NCI-H1694 (cell line): ENCODE results near the gene NPDC1.

Experiments used
- DNase-seq: peaks from one replicate; lab custom pipeline; 2025; lab: John Stamatoyannopoulos, UW

NPDC1 gene

DNA sequence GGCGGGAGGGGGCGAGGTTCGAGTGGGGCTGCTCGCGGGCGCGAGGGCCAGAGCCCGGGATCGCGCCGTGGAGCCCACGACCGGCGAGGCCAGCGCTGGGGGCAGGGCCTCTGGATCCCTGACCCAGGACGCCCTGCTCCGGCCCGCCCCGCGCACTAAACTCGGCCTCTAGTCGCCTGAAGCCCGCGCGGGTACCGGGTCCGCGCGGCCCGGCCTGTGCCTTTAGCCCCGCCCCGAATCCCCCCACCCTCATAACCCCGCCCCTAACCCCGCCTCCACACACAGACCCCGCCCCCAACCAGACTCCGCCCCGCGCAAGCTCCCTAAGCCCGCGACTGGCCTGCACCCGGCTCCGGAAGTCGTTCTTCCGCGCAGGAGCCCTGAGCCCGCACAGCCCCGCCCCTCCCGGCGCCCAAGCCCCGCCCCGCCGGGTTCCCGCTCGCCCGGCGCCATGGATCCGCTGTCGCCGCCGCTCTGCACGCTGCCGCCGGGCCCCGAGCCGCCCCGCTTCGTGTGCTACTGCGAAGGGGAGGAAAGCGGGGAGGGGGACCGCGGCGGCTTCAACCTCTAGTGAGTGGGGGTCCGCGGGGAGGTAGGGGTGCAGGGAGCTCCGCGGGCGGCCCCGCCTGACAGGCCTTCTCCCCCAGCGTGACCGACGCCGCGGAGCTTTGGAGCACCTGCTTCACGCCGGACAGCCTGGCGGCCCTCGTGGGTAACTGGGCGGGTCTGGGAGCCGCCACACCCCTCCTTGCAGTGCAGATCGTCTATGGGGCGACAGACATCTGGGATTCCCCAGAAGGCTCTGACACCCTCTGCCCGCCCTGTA, 53.8 kb downstream of the NPDC1 start, which contains the start of gene PAXX:
PAXX (plus strand) TSS at position 430 of the 826 bp plus-strand sequence; CDS start at position 452, 22 bp downstream.
- peak; percentile 34 for DNase-seq

DNA sequence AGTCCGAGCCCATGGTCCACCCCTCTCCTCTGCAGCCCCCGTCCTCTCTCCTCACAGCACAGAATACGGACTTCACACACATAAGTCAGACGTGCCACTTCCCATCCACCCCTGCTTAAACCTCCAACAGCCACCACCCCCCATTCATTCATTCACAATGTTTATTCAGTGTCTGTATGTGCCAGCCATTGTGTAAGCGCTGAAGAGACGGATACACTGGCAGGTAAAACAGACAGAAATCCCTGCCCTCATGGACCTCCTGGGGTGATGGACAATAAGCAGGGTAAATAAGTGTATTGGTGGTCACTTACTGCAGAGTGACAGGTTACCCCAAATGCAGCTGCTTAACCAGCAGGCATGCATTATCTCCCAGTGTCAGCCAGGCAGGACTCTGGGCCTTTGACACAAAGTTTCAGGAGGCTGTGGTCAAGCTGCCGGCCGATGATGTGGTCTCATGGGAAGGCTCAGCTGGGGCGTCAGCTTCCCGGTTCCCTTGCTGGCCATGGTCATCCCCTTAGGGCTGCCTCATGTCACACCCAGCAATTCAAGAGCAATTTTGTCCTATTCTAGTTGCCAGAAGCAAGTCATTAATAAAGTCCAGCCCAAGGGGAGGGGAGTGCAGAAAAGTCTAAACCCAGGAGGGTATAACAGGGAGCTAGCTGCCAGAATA, 55.6 kb downstream of the NPDC1 start:
- no peak for DNase-seq
